ENCODE measurements around the gene SPATA13. TPM values are rescaled to one million over a fixed set of nuclear protein-coding genes. Genes with fewer than 3 reads are reported as not detected.
A peak's percentile ranks its signal among the peaks of the same experiment; 100 is the strongest.
"Not testable (repeated sequence)": the region's sequence is repeated elsewhere in the genome, so short reads cannot be mapped to it uniquely, and the experiment has no call there.

Gene SPATA13
- total RNA-seq, 1 donor from 2014 or later: 5.1 TPM

- no peak for TF ChIP-seq CTCF (IDR thresholded peaks at IDR 0.05)
- peaks cover 15% of the 10 kb centered on the region for H3K4me1 Mint-ChIP-seq (ENCODE audit: low read depth)
- H3K9me3 Mint-ChIP-seq (ENCODE audit: low read depth): no peaks in the 10 kb centered on the region
Observed at GRCh38 chr13:24308068-24308445, 147.5 kb downstream of the SPATA13 start.

GRCh38 chr13:24308488-24309020 is 148.0 kb downstream of the SPATA13 start:
- Mint-ChIP-seq H3K27me3 (ENCODE audit: low read depth) (peaks cover 4% of the 10 kb centered on the region), H3K4me3 (ENCODE audit: unreplicated experiment) (no peak overlapping the region), H3K36me3 (ENCODE audit: low read depth) (no peaks in the 10 kb centered on the region), H3K27ac (ENCODE audit: unreplicated experiment) (no peak overlapping the region), H3K4me1 (ENCODE audit: low read depth) (peaks cover 15% of the 10 kb centered on the region), H3K9me3 (ENCODE audit: low read depth) (no peaks in the 10 kb centered on the region)
- TF ChIP-seq CTCF (IDR thresholded peaks at IDR 0.05): no peak
- no peak for DNase-seq (ENCODE audit: low spot score)

More at GRCh38 chr13:24308068-24308445, 147.5 kb downstream of the SPATA13 start:
- Mint-ChIP-seq H3K27ac (ENCODE audit: unreplicated experiment) (no peak overlapping the region), H3K27me3 (ENCODE audit: low read depth) (peaks cover 4% of the 10 kb centered on the region), H3K4me3 (ENCODE audit: unreplicated experiment) (no peak overlapping the region), H3K36me3 (ENCODE audit: low read depth) (no peaks in the 10 kb centered on the region)
- no peak for DNase-seq (ENCODE audit: low spot score)

- not testable (repeated sequence) for H3K27ac Mint-ChIP-seq (ENCODE audit: unreplicated experiment); DNase-seq (ENCODE audit: low spot score); H3K36me3 Mint-ChIP-seq (ENCODE audit: low read depth); H3K4me3 Mint-ChIP-seq (ENCODE audit: unreplicated experiment); H3K9me3 Mint-ChIP-seq (ENCODE audit: low read depth); H3K27me3 Mint-ChIP-seq (ENCODE audit: low read depth)
- H3K4me1 Mint-ChIP-seq (ENCODE audit: low read depth): peaks cover 15% of the 10 kb centered on the region
Observed at GRCh38 chr13:24309300-24309699, 148.8 kb downstream of the SPATA13 start, which contains the start of gene C1QTNF9. Gene C1QTNF9 (plus strand): TSS chr13:24309580. CDS start chr13:24316004, 6,424 bp downstream.

GRCh38 chr13:24313439-24313838 is 152.9 kb downstream of the SPATA13 start:
- H3K4me3 Mint-ChIP-seq (ENCODE audit: unreplicated experiment): no peak overlapping the region
- peak; percentile 76 for TF ChIP-seq CTCF (IDR thresholded peaks at IDR 0.05)
- H3K27me3 Mint-ChIP-seq (ENCODE audit: low read depth): peaks cover 13% of the 10 kb centered on the region
- no peaks in the 10 kb centered on the region for H3K9me3 Mint-ChIP-seq (ENCODE audit: low read depth)
- no peak overlapping the region for H3K27ac Mint-ChIP-seq (ENCODE audit: unreplicated experiment)
- H3K4me1 Mint-ChIP-seq (ENCODE audit: low read depth): peaks cover 4% of the 10 kb centered on the region
- DNase-seq (ENCODE audit: low spot score): no peak
- no peaks in the 10 kb centered on the region for H3K36me3 Mint-ChIP-seq (ENCODE audit: low read depth)

- H3K9me3 Mint-ChIP-seq (ENCODE audit: low read depth); H3K27me3 Mint-ChIP-seq (ENCODE audit: low read depth); H3K36me3 Mint-ChIP-seq (ENCODE audit: low read depth); H3K4me3 Mint-ChIP-seq (ENCODE audit: unreplicated experiment); H3K4me1 Mint-ChIP-seq (ENCODE audit: low read depth); H3K27ac Mint-ChIP-seq (ENCODE audit: unreplicated experiment); DNase-seq (ENCODE audit: low spot score): not testable (repeated sequence)
Observed at GRCh38 chr13:24317835-24318234, 157.3 kb downstream of the SPATA13 start.

- H3K4me3 Mint-ChIP-seq (ENCODE audit: unreplicated experiment); H3K9me3 Mint-ChIP-seq (ENCODE audit: low read depth); DNase-seq (ENCODE audit: low spot score); H3K27ac Mint-ChIP-seq (ENCODE audit: unreplicated experiment); H3K4me1 Mint-ChIP-seq (ENCODE audit: low read depth); H3K27me3 Mint-ChIP-seq (ENCODE audit: low read depth); H3K36me3 Mint-ChIP-seq (ENCODE audit: low read depth): not testable (repeated sequence)
Observed at GRCh38 chr13:24318878-24319277, 158.4 kb downstream of the SPATA13 start.

- not testable (repeated sequence) for H3K36me3 Mint-ChIP-seq (ENCODE audit: low read depth); DNase-seq (ENCODE audit: low spot score)
- peaks cover 10% of the 10 kb centered on the region for H3K27me3 Mint-ChIP-seq (ENCODE audit: low read depth)
Observed at GRCh38 chr13:24319641-24320040, 159.1 kb downstream of the SPATA13 start.

GRCh38 chr13:24321416-24321815 is 160.9 kb downstream of the SPATA13 start:
- H3K27me3 Mint-ChIP-seq (ENCODE audit: low read depth): peaks cover 18% of the 10 kb centered on the region
- H3K4me3 Mint-ChIP-seq (ENCODE audit: unreplicated experiment); DNase-seq (ENCODE audit: low spot score); H3K4me1 Mint-ChIP-seq (ENCODE audit: low read depth); H3K36me3 Mint-ChIP-seq (ENCODE audit: low read depth); H3K9me3 Mint-ChIP-seq (ENCODE audit: low read depth); H3K27ac Mint-ChIP-seq (ENCODE audit: unreplicated experiment): not testable (repeated sequence)

More at GRCh38 chr13:24319641-24320040, 159.1 kb downstream of the SPATA13 start:
- not testable (repeated sequence) for H3K4me3 Mint-ChIP-seq (ENCODE audit: unreplicated experiment); H3K9me3 Mint-ChIP-seq (ENCODE audit: low read depth); H3K4me1 Mint-ChIP-seq (ENCODE audit: low read depth); H3K27ac Mint-ChIP-seq (ENCODE audit: unreplicated experiment)
